ENCODE data around the gene MGLL. TPM values are rescaled to one million over a fixed set of nuclear protein-coding genes. Genes with fewer than 3 reads are reported as not detected.

MGLL gene
- total RNA-seq, 1 donor from 2014 or later: 12.5 TPM

DNA sequence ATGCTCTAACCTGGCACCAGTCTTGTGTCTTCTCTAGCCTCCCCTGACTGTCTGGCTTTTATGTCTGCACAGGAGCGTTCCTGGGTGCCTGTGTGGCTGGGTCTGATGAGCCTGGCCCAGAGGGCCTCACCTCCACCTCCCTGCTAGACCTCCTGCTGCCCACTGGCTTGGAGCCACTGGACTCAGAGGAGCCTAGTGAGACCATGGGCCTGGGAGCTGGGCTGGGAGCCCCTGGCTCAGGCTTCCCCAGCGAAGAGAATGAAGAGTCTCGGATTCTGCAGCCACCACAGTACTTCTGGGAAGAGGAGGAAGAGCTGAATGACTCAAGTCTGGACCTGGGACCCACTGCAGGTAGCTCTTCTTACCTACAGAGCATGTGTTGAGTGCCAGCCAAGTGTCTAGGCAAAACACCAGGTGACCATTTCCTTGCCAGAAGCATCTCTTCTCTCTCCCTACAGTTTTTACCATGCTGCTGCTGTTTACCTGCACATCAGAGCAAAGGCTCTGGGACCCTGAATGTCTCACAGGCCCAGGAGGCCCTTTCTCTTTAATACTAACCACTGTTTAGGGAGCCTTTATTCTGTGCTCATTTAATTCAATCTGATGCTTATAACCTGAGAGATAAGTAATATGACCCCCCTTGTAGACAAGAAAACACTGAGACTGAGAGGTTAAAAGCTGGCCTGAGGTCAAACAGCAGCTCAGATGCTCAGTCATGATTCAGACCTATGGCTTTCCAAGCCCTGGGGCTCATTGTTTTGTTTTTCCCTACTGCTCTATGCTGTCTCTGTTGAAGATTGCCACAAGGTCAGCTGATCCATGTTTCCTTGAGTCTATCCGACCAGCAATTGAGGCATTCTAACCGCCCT lies 182.9 kb downstream of the MGLL start:
- H3K36me3 ChIP-seq (ENCODE audit: control insufficient read depth in 3 of 3, insufficient read depth in 3 of 3, low read length in 3 of 3): peaks cover 0 to under 1% (median 0%) of the 10 kb centered on the region in 3 donors
- no peaks in the 10 kb centered on the region for H3K4me1 ChIP-seq (ENCODE audit: control insufficient read depth in 3 of 3, insufficient read depth in 3 of 3, low read length in 3 of 3)
- peaks cover 0 to 5% (median 0%) of the 10 kb centered on the region in 3 donors for H3K27me3 ChIP-seq (ENCODE audit: control insufficient read depth in 3 of 3, insufficient read depth in 3 of 3, low read length in 3 of 3)
- no peaks in the 10 kb centered on the region for H3K9me3 ChIP-seq (ENCODE audit: control insufficient read depth in 3 of 3, low read length in 3 of 3)
- H3K9ac ChIP-seq (ENCODE audit: low read depth in 1 of 3, low read length in 3 of 3): no peak overlapping the region
- no peak overlapping the region for H3K27ac ChIP-seq (ENCODE audit: low read depth, low read length)
- no peak overlapping the region for H3K4me3 ChIP-seq (ENCODE audit: low read length in 3 of 3)

Other genes with a start within 250 kb of the MGLL start
- 15.1 TPM for gene TPRA1, start 231.8 kb downstream of the MGLL start, total RNA-seq
- gene MCM2, start 224.1 kb downstream of the MGLL start, total RNA-seq: 30.3 TPM
- 4.2 TPM for gene PODXL2, start 193.3 kb downstream of the MGLL start, total RNA-seq
- gene ABTB1, start 149.6 kb downstream of the MGLL start, total RNA-seq: 6.3 TPM
- gene KBTBD12, start 92.7 kb upstream of the MGLL start, total RNA-seq: 13.6 TPM
- 89.8 TPM for gene SEC61A1, start 229.9 kb upstream of the MGLL start, total RNA-seq

Measured in skeletal muscle tissue (tissue), 4 donors.